H9 (cell line): Measurements from ENCODE around the gene KPTN. TPM values are rescaled to one million over a fixed set of nuclear protein-coding genes. Genes with fewer than 3 reads are reported as not detected.

ENCODE experiments used
- DNase-seq: peaks from one replicate; pipeline ENCODE4 v3.0.0-alpha.2; 2017
- H2AFZ ChIP-seq: one replicate; pipeline ENCODE4 v1.6.1; 2013; ENCODE audit warnings: mild to moderate bottlenecking, low read length, control low read depth, moderate library complexity
- H2AK5ac ChIP-seq: 2 replicates; pipeline ENCODE4 v1.6.1; 2013; ENCODE audit warnings: low read length, control low read depth, mixed read lengths; ENCODE audit not compliant: insufficient read length
- H2BK120ac ChIP-seq: one replicate; pipeline ENCODE4 v1.6.1; 2013; ENCODE audit warnings: low read depth, mild to moderate bottlenecking, low read length, control low read depth, inconsistent platforms; ENCODE audit not compliant: poor library complexity, severe bottlenecking
- H2BK12ac ChIP-seq: 2 replicates; pipeline ENCODE4 v1.6.1; 2013; ENCODE audit warnings: low read length, control low read depth, mixed read lengths, low read depth; ENCODE audit not compliant: insufficient read length
- H2BK15ac ChIP-seq: 2 replicates; pipeline ENCODE4 v1.6.1; 2013; ENCODE audit warnings: low read depth, low read length, control low read depth
- H2BK20ac ChIP-seq: one replicate; pipeline ENCODE4 v1.6.1; 2013; ENCODE audit warnings: low read depth, mild to moderate bottlenecking, low read length, control low read depth, inconsistent platforms; ENCODE audit not compliant: poor library complexity, severe bottlenecking
- H2BK5ac ChIP-seq: 2 replicates; pipeline ENCODE4 v1.6.1; 2013; ENCODE audit warnings: low read length, control low read depth, mixed read lengths; ENCODE audit not compliant: insufficient read length
- H3K14ac ChIP-seq: 2 replicates; pipeline ENCODE4 v1.6.1; 2013; ENCODE audit warnings: low read length, control low read depth; ENCODE audit not compliant: insufficient read depth
- H3K18ac ChIP-seq: 2 replicates; pipeline ENCODE4 v1.6.1; 2013; ENCODE audit warnings: low read depth, mild to moderate bottlenecking, mixed read lengths, low read length, control low read depth; ENCODE audit not compliant: insufficient read length
- H3K23ac ChIP-seq: 2 replicates; pipeline ENCODE4 v1.6.1; 2013; ENCODE audit warnings: low read length, control low read depth, mixed read lengths, low read depth; ENCODE audit not compliant: insufficient read length
- H3K23me2 ChIP-seq: 2 replicates; pipeline ENCODE4 v1.6.1; 2013; ENCODE audit warnings: low read depth, mild to moderate bottlenecking, mixed read lengths, low read length, control low read depth; ENCODE audit not compliant: insufficient read length, poor library complexity, severe bottlenecking
- H3K27ac ChIP-seq: 2 replicates; pipeline ENCODE4 v1.5.1; 2013; ENCODE audit warnings: low read length, control low read depth, mixed read lengths, low read depth; ENCODE audit not compliant: insufficient read length
- H3K27me3 ChIP-seq: 2 replicates; pipeline ENCODE4 v1.6.1; 2013; ENCODE audit warnings: low read length, control low read depth, inconsistent platforms; ENCODE audit not compliant: insufficient read depth
- H3K4ac ChIP-seq: 2 replicates; pipeline ENCODE4 v1.6.1; 2013; ENCODE audit warnings: low read depth, mild to moderate bottlenecking, control low read depth, inconsistent platforms, low read length, moderate library complexity
- H3K4me1 ChIP-seq: 2 replicates; pipeline ENCODE4 v1.6.1; 2013; ENCODE audit warnings: low read length, control low read depth, inconsistent platforms; ENCODE audit not compliant: insufficient read depth
- H3K4me2 ChIP-seq: 2 replicates; pipeline ENCODE4 v1.6.1; 2013; ENCODE audit warnings: low read length, control low read depth, mixed read lengths; ENCODE audit not compliant: insufficient read length, insufficient read depth
- H3K56ac ChIP-seq: 2 replicates; pipeline ENCODE4 v1.6.1; 2013; ENCODE audit warnings: low read depth, mild to moderate bottlenecking, mixed read lengths, low read length, control low read depth; ENCODE audit not compliant: insufficient read length
- H3K79me1 ChIP-seq: 2 replicates; pipeline ENCODE4 v1.6.1; 2013; ENCODE audit warnings: low read depth, mild to moderate bottlenecking, moderate library complexity, low read length, control low read depth, inconsistent platforms; ENCODE audit not compliant: insufficient read depth, poor library complexity, severe bottlenecking
- H3K79me2 ChIP-seq: 2 replicates; pipeline ENCODE4 v1.6.1; 2013; ENCODE audit warnings: low read length, control low read depth, inconsistent platforms; ENCODE audit not compliant: insufficient read depth
- H3K9ac ChIP-seq: 2 replicates; pipeline ENCODE4 v1.6.1; 2013; ENCODE audit warnings: low read length, control low read depth, mixed read lengths; ENCODE audit not compliant: insufficient read length; ENCODE audit errors: extremely low read depth
- H3K9me3 ChIP-seq: one replicate; pipeline ENCODE4 v1.6.1; 2013; ENCODE audit warnings: low read depth, low read length, inconsistent platforms; ENCODE audit not compliant: control insufficient read depth
- H3T11ph ChIP-seq: one replicate; pipeline ENCODE4 v1.6.1; 2013; ENCODE audit warnings: mild to moderate bottlenecking, low read length, control low read depth, inconsistent platforms
- H4K20me1 ChIP-seq: one replicate; pipeline ENCODE4 v1.6.1; 2013; ENCODE audit not compliant: control insufficient read depth, insufficient read length, insufficient read depth
- H4K5ac ChIP-seq: 2 replicates; pipeline ENCODE4 v1.6.1; 2013; ENCODE audit warnings: low read depth, mild to moderate bottlenecking, mixed read lengths, low read length, control low read depth; ENCODE audit not compliant: insufficient read length
- H4K8ac ChIP-seq: replicated peaks from 2 replicates; pipeline ENCODE4 v1.6.1; 2013; ENCODE audit warnings: low read length, control low read depth, mixed read lengths, low read depth; ENCODE audit not compliant: insufficient read length
- H4K91ac ChIP-seq: 2 replicates; pipeline ENCODE4 v1.6.1; 2013; ENCODE audit warnings: low read depth, mild to moderate bottlenecking, moderate library complexity, mixed read lengths, low read length, control low read depth; ENCODE audit not compliant: insufficient read length
- H3K27ac Mint-ChIP-seq, 3 experiments: 2 replicates in 2 of 3; 3 replicates in 1 of 3; pipeline ENCODE4 v1.8.0; 2020 to 2021; ENCODE audit warnings: mixed read lengths in 3 of 3, mild to moderate bottlenecking in 1 of 3, moderate library complexity in 1 of 3
- H3K27me3 Mint-ChIP-seq: 2 replicates; pipeline ENCODE4 v1.8.0; 2021; ENCODE audit warnings: low read depth, mild to moderate bottlenecking, moderate library complexity, mixed read lengths
- H3K36me3 Mint-ChIP-seq, 3 experiments: 2 replicates in 2 of 3; 3 replicates in 1 of 3; pipeline ENCODE4 v1.8.0; 2020 to 2021; ENCODE audit warnings: low read depth in 3 of 3, mixed read lengths in 3 of 3; ENCODE audit not compliant: insufficient read depth in 1 of 3
- H3K4me1 Mint-ChIP-seq, 2 experiments: 2 replicates each; pipeline ENCODE4 v1.8.0; 2020; ENCODE audit warnings: mixed read lengths in 2 of 2
- H3K4me3 Mint-ChIP-seq, 2 experiments: 2 replicates in 1 of 2; 3 replicates in 1 of 2; pipeline ENCODE4 v1.8.0; 2020 to 2021; ENCODE audit warnings: mild to moderate bottlenecking in 2 of 2, mixed read lengths in 2 of 2, moderate library complexity in 1 of 2
- H3K9me3 Mint-ChIP-seq, 2 experiments: 2 replicates in 1 of 2; 3 replicates in 1 of 2; pipeline ENCODE4 v1.8.0; 2020; ENCODE audit warnings: mild to moderate bottlenecking in 2 of 2, mixed read lengths in 2 of 2, moderate library complexity in 1 of 2
- CTCF ChIP-seq: fragments of 200-600 bp; sonication (generic); conservative IDR thresholded peaks from 3 replicates; pipeline ENCODE4 v1.8.0; 2021; ENCODE audit warnings: antibody characterized with exemption, mild to moderate bottlenecking
- WGBS: extraction: QIAGEN DNeasy Blood & Tissue Kit; methylation state at CpG from one replicate; pipeline ENCODE4 v1.1.7; 2013; ENCODE audit warnings: missing lambda C conversion rate, low lambda C conversion rate, mixed read lengths; ENCODE audit not compliant: insufficient read length; ENCODE audit errors: extremely low coverage; 5-methylcytosine and 5-hydroxymethylcytosine counted together
- total RNA-seq: library from RNA; stranded (reverse); gene quantifications from 2 replicates; pipeline ENCODE4 v1.2.1, GENCODE V29; 2021

The KPTN gene
- total RNA-seq, 1 experiment from 2014 or later: 35.4 TPM

- Histone ChIP-seq H3K4ac (no peak overlapping the region), H4K91ac (no peak overlapping the region), H4K5ac (no peak overlapping the region), H3K27ac (no peak overlapping the region), H4K8ac (no peak overlapping the region), H2BK15ac (no peak overlapping the region), H2AFZ (no peak overlapping the region), H2BK20ac (no peak overlapping the region), H3K23me2 (peaks cover 13% of the 10 kb centered on the region), H3T11ph (no peak overlapping the region), H3K79me2 (no peaks in the 10 kb centered on the region), H3K9ac (no peak overlapping the region), H2BK120ac (no peak overlapping the region), H2BK5ac (no peak overlapping the region), H3K79me1 (no peaks in the 10 kb centered on the region), H3K4me2 (peak overlapping the region; percentile 65), H3K4me1 (peaks cover 10% of the 10 kb centered on the region; the same call in 1 of the 2 replicates), H3K23ac (no peak overlapping the region), H4K20me1 (no peaks in the 10 kb centered on the region), H2AK5ac (no peak overlapping the region), H2BK12ac (no peak overlapping the region), H3K27me3 (no peaks in the 10 kb centered on the region; the same call in 1 of the 2 replicates), H3K14ac (no peak overlapping the region; the same call in 1 of the 2 replicates), H3K18ac (no peak overlapping the region), H3K9me3 (no peaks in the 10 kb centered on the region), H3K56ac (no peak overlapping the region)
- H3K4me1 Mint-ChIP-seq: peaks cover 37 to 40% of the 10 kb centered on the region in 2 experiments
- peaks cover 0 to 1% (median 0%) of the 10 kb centered on the region in 3 experiments; a peak in 2 of 7 replicates for H3K36me3 Mint-ChIP-seq
- H3K27ac Mint-ChIP-seq: no peak overlapping the region; a peak in 1 of 7 replicates
- no CpG with 5 or more reads among the region's 9 CpGs for WGBS
- H3K4me3 Mint-ChIP-seq: peak overlapping the region; percentile 67 to 88
- no peak for DNase-seq
- TF ChIP-seq CTCF: no peak
- H3K9me3 Mint-ChIP-seq: no peaks in the 10 kb centered on the region; a peak in 3 of 5 replicates
- peaks cover 58% of the 10 kb centered on the region for H3K27me3 Mint-ChIP-seq
Measured at GRCh38 chr19:47448360-47448727, 35.7 kb downstream of the KPTN start.
